Measurements from ENCODE around the gene HADHA.

HADHA gene

DNA sequence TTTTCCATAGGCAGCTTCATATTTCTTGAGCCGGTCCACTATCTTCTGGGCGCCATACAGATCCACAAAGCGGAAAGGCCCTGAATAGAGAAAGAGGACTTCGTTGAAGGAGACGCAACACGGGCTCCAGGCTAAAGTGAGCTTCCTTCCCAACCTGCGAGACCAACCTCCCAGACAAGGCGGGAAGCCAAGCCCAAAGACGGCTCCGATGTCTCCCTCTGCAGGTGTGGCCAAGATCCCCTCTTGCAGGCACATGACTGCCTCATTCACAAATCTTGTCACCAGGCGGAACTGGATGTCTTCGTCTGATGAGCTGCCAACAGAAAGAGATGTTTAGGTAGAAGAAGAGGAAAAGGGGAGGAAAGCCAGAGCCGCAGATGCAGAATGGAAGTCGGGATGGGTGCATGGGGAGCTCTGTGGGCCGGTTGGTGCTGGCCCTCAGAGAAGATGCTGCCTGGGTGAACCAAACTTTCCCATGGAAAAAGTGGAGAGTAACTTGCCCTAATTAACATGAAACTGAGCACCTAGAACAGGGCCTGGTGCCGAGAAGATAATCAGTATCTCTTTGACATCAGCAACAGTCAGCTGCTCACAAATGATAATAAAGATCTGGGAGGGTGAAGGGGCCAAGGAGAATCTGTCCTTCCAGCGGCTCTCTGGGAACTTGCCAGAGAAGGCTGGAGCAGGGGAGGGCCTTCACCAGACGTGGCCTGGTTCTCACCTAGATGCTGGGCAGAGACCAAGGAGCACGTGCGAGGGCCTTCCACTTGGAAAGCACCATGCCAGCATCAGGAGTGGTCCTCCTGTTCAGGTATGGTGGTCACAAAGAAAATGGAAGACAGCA, 52.9 kb downstream of the HADHA start:
- no peak for FAIRE-seq

GRCh38 chr2:26190369-26190768, 54.1 kb downstream of the HADHA start:
- no peak for FAIRE-seq

DNA sequence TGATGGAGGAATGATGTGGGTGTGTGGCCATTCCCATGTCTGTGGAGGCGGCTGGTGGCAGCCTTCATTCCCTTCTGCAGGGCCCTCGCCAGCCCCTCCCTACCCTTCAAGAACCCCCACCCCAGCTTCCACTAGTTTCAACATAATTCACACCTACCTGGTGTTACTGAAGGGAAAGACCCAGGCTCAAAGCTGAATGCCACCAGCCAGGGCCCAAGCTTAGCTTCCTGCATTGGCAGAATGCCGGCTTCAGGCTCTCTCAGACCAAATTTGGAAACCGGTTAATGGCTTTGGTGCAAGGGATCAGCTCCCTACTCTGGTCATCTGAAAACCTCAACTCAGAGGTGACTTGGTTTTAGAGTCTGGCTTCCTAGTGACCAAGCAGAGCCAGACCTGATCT, 54.7 kb downstream of the HADHA start:
- no peak for FAIRE-seq

DNA sequence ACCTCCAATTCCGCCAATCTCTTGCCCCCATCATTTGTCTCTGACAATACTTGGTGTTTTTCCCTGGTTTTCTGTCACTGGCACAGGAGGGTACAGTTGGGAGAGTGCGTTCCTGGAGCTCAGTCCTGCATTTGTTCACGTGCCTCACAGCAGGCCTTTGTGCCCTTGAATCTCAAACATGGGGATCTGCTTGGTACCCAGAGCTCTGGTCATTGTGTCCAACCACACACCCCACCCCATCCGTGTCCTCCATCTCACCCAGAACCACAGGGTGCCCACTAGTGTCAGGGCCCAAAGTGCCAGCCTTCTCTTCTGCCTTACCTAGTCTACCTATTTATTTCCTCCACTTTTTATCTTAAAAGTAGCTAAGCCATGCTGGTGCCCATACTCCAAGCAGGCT, 55.3 kb downstream of the HADHA start:
- FAIRE-seq = no peak

- no peak for FAIRE-seq
Measured at GRCh38 chr2:26187537-26188104, 56.8 kb downstream of the HADHA start.

DNA sequence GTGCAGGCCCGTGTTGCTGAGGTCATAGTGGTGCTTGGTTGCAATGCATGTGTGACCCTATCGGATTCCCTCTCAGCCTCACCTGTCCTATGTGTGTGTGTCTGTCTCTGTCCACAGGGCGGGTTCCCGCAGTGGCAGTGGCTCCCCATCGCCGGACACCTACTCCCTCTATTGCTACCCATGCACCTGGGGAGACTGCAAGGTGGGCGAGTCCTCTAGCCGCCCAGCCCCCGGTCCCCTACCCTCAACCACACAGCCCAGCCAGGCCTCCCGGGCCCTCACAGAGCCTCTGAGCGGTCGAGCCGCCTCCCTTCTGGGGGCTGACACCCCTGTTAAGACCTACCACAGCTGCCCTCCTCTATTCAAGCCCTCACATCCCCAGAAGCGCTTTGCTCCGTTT, 57.3 kb downstream of the HADHA start:
- no peak for FAIRE-seq

DNA sequence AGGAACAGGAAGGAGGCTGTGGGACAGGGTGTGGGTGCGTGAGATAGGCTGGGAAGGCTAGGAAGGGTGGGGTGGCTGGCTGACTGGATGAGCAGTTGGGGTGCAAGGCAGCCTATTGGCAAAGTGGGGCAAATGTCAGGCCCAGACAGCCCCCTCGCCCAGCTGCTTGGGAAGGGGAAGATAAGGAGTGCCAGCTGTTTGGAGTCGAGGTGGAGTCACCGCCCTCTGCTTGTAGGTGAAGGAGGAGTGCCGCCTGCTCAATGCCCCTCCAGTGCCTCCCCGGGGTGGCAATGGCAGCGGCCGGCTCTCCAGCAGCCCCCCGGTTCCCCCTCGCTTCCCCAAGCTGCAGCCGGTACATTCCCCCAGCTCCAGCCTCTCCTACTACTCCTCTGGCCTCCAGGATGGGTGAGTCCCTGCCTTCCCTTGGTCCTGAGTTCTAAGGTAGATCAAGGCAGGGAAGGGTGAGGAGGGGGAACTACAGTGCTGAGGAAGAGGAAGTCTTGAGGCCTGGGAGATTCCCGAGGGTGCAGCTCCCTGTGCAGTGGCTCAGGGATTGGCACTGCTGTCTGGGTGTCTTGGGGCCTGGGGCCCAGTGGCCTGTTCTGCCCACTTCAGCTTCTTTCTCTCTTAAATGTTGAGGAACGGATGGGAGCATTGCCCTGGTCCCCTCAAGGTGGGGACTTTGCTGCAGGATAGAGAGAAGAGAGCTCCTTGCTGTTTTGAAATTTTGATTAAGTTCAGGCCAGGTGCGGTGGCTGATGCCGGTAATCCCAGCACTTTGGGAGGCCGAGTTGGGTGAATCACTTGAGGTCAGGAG, 58.3 kb downstream of the HADHA start:
- FAIRE-seq = no peak

DNA sequence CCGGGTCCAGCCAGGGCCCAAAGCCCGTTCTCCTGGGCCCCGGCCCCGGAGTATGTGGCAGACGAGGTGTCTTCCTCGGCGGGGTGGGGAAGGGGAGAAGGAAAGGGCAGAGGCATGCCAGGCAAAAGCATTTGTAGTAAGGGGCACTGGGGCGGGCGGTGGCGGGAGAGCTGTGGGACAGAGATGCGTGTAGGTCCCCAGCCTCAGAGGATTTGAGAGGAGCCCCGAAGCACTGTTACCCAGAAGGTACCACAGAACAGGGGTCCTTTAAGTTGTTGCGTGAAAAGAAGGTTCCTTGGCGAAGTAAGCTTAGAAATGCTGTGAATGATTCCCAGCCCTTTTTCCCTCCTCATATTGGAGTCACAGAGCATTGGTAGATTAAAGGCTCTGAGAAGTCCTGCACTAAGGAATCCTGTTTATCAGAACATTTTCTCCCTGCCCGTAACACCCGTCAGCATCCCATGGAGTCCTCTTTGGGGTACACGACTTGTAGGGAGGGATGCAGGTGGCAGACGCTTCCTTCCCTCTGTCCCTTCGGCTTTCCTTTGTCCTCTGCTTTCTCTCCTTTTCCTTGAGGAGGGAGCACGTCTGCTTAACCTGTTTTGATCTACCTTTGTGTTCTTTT, 59.0 kb downstream of the HADHA start:
- FAIRE-seq = no peak

- no peak for FAIRE-seq
Measured at GRCh38 chr2:26184555-26185303, 59.7 kb downstream of the HADHA start.

DNA sequence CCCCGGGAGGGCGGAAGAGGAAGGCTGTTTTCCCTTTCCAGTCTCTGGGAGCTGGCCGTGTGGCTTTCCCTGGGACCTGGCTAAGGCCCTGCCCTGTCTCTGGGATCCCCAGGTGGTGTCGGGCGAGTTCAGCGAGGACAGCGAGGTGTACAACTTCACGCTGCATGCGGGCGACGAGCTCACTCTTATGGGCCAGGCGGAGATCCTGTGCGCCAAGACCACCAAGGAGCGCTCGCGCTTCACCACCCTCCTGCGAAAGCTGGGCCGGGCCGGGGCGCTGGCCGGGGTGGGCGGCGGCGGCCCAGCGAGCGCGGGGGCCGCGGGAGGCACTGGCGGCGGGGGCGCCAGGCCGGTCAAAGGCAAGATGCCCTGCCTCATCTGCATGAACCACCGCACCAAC, 60.3 kb downstream of the HADHA start:
- no peak for FAIRE-seq

DNA sequence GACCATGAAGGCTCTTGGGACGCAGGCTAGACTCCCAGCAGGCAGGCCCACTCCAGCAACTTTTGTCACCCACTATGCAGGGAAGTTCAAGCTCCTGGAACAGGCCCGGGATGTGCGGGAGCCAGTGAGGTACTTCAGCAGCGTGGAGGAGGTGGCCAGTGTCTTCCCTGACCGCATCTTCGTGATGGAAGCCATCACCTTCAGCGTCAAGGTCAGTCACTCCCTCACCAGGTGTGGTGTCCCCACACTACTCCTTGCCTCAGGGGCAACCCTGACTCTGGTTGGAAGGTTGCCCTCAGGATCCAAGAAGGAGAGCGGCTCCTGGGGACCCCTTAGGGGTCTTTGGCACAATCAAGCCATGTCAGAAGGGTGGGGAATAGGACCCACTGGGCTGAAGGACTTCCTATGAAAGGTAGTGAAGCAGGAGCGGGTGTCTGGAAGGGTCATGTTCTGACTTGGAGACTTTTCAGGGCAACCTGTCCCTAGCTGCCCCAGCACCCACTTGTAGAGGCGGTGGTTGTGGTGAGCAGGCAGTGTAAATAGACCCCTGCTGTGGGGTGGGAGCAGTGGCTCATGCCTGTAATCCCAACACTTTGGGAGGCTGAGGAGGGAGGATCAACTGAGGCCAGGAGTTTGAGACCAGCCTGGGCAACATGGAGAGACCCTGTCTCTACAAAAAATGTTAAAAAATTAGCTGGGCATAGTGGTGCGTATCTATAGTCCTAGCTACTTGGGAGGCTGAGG, 61.4 kb downstream of the HADHA start:
- FAIRE-seq = no peak

DNA sequence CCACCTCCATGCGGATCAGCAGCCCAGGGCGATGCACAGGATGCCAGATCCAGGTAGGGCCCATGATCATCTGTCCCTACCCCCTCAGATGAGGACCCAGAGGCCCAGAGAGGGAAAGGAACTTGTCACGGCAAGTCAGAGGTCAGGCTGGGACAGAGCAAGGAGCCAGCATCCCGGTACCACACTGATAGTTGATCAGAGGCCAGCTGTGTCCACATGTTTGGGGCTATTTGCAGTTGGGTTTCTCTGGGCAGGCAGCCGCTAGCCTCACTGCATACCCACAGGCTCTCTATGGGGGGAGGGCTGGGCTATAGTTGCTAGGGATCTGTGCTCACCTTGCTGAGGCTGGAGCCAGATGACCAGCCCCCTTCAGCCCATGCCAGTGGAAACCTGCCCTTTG, 62.0 kb downstream of the HADHA start:
- FAIRE-seq = no peak

- FAIRE-seq = no peak
Measured at GRCh38 chr2:26179446-26179913, 65.0 kb downstream of the HADHA start.

DNA sequence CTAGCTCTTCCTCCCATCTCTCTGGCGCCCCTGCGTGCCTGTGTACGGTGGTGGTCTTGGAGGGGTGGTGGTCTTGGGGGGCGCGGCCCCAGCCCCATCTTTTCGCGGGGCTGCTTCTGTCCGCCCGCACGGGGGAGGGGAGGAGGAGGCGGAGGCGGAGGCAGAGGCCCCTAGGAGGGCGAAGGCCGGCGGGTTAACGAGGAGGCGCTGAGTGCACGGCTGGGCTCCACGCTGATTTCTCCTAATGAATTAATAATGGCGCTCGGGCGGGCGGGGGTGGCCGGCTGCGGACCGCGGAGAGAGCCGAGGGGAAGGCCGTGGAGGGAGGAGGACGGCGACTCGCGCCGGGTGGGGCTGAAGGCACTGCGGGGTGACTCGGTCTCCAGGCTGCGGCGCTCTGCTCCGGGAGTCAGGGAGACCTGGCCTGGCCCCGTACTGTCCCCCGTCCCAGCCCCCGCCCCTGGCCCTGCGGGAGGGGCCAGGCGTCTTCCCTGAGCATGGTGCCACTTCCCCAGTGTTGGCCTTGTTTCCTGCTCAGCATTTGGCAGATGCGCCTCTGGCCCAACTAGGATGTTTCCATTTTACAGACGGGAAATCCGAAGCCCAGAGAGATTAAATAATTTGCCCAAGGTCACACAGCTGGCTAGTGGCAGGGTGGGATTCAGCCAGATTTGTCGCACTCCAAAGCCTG, 65.5 kb downstream of the HADHA start:
- no peak for FAIRE-seq

DNA sequence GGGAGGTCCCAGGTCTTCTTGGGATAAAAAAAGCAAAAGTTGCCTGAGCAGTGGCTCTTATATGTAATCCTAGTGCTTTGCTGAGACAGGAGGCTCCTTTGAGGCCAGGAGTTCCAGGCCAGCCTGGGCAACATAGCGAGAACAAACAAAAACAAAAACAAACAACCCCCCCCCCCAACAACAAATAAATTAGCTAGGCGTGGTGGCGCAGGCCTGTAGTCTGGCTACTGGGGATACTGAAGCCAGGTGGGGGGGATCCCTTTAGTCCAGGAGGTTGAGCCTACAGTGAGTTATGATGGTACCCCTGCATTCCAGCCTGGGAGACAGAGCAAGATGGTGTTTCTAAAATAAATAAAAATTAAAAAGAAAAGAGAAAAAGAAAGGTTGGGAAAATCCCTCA, 66.2 kb downstream of the HADHA start:
- FAIRE-seq = no peak

- no peak for FAIRE-seq
Measured at GRCh38 chr2:26177122-26177521, 67.3 kb downstream of the HADHA start.

GRCh38 chr2:26176279-26176615, 68.2 kb downstream of the HADHA start:
- no peak for FAIRE-seq

DNA sequence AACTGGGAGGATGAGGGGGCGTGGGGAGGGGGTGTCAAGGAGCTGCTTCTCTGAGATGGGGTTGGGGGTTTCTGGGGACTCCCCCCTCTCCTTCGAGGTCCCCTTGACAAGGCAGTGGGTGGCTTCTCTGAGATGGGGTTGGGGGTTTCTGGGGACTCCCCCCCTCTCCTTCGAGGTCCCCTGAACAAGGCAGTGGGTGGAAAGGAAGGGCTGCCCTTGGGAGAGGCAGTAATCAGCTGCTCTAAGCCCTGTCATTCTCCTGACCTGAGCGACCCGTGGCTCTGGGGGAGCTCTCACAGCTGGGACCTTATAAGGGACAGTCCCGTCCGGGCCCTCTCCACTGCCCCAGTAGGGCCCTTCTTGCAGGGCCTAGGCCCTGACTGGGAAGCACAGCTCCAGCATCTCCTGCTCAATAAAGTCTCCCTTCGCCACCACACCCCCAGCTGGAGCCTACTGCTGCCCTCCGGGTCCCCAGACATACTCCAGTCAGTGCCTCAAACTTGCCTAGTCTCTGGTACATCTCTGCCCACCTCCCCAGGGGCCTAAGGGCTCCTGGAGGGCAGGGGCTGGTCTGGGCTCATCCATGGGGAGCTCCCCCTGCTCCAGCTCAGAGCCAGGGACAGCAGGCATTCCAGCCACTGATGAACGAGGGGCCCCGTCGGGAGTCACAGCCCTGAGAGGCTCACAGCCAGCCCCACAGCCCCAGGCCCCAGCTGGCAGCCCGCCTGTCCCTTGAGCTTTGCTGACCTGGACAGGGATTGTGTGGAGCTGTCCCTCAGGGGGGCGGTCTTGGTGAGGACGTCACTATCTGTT, 68.8 kb downstream of the HADHA start:
- FAIRE-seq = no peak

DNA sequence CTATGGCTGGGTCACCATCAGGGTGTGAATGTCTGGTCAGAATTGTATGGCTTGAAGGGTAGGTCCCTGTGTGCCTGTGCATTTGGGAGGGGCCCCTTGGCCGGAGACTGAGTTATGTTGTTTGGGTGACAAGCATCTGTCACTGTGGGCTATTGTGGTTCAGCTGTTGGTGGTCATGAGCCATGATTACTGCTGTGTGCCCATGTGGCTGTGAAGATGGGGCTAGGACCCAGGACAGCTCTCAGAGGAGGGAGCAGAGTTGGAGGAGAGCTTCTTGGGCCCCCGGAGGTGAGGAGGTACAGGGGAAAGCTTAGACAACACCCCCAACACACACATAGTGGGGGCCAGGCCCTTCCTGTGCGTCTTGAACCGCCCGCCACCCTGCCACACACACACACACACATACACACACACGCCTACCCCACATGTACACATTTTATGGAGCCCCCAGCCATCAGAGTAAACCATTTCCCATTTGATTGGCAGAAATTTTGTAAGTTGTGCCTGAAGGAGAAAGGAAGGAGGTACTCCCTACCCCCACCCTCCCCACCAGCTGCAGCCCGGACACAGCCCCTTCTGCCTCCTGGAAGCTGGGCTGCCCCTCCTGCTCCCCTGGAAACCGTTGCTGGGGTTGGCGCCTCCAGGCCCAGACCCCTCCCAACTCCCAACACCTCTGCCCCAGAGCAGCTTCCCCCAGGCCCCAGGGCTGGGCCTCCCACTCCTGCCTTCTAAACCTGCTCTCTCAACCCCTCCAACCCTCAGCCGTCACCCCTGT, 69.6 kb downstream of the HADHA start:
- no peak for FAIRE-seq
